MM.1S (cell line): ENCODE data around the gene NEDD4L.

Source experiments
- DNase-seq: peaks from one replicate; pipeline ENCODE4 v3.0.0-alpha.2; 2015
- H2AFZ ChIP-seq: fragments of 300-600 bp; sonication (generic); 2 replicates; pipeline ENCODE4 v1.6.0; 2016; ENCODE audit warnings: antibody characterized with exemption, low read length
- H3F3A ChIP-seq: fragments of 300-600 bp; sonication (generic); 2 replicates; pipeline ENCODE4 v1.6.1; 2016; ENCODE audit warnings: mild to moderate bottlenecking, antibody characterized with exemption, low read length, moderate library complexity, mixed read lengths; ENCODE audit not compliant: insufficient read depth
- H3K27ac ChIP-seq: fragments of 300-600 bp; sonication (generic); 2 replicates; pipeline ENCODE4 v1.5.1; 2016; ENCODE audit warnings: mild to moderate bottlenecking, low read length
- H3K27me3 ChIP-seq: fragments of 300-600 bp; sonication (generic); replicated peaks from 2 replicates; pipeline ENCODE4 v1.6.0; 2016; ENCODE audit warnings: low read length; ENCODE audit not compliant: insufficient read depth
- H3K36me3 ChIP-seq: fragments of 300-600 bp; sonication (generic); replicated peaks from 2 replicates; pipeline ENCODE4 v1.6.1; 2016; ENCODE audit warnings: mild to moderate bottlenecking, low read length, mixed read lengths; ENCODE audit not compliant: insufficient read depth
- H3K4me1 ChIP-seq: fragments of 300-600 bp; sonication (generic); 2 replicates; pipeline ENCODE4 v1.6.1; 2016; ENCODE audit warnings: low read length, mixed read lengths
- H3K4me2 ChIP-seq: fragments of 300-600 bp; sonication (generic); 2 replicates; pipeline ENCODE4 v1.6.0; 2016; ENCODE audit warnings: low read depth, low read length
- H3K4me3 ChIP-seq: fragments of 300-600 bp; sonication (generic); 2 replicates; pipeline ENCODE4 v1.5.1; 2016; ENCODE audit warnings: low read length, mixed read lengths
- H3K79me2 ChIP-seq: fragments of 300-600 bp; sonication (generic); 2 replicates; pipeline ENCODE4 v1.6.1; 2016; ENCODE audit warnings: mixed run types, low read length, mixed read lengths
- H3K9ac ChIP-seq: fragments of 300-600 bp; sonication (generic); 2 replicates; pipeline ENCODE4 v1.6.1; 2016; ENCODE audit warnings: low read length, mixed read lengths
- H3K9me2 ChIP-seq: fragments of 300-600 bp; sonication (generic); replicated peaks from 2 replicates; pipeline ENCODE4 v1.6.1; 2016; ENCODE audit warnings: mild to moderate bottlenecking, low read length, mixed read lengths; ENCODE audit not compliant: insufficient read depth
- H3K9me3 ChIP-seq: fragments of 300-600 bp; sonication (generic); replicated peaks from 2 replicates; pipeline ENCODE4 v1.6.1; 2016; ENCODE audit warnings: mild to moderate bottlenecking, low read length, mixed read lengths; ENCODE audit not compliant: insufficient read depth
- H4K20me1 ChIP-seq: fragments of 300-600 bp; sonication (generic); 2 replicates; pipeline ENCODE4 v1.6.1; 2016; ENCODE audit warnings: mild to moderate bottlenecking, low read length, moderate library complexity, mixed read lengths; ENCODE audit not compliant: insufficient read depth
- EZH2 ChIP-seq: fragments of 300-600 bp; sonication (generic); optimal IDR thresholded peaks from 2 replicates; pipeline ENCODE3; 2017; ENCODE audit warnings: low read depth, mild to moderate bottlenecking, antibody characterized with exemption, low read length, mixed read lengths
- EZH2phosphoT487 ChIP-seq: fragments of 300-600 bp; sonication (generic); IDR thresholded peaks from 2 replicates; pipeline ENCODE4 v1.6.1; 2018; ENCODE audit warnings: antibody characterized with exemption, low read length
- TF ChIP-seq, protein P1 (sequence below): fragments of 300-600 bp; sonication (generic); IDR thresholded peaks from 2 replicates; pipeline ENCODE4 v1.5.1; 2016; ENCODE audit warnings: antibody characterized with exemption, low read length, mixed read lengths

The NEDD4L gene

DNA sequence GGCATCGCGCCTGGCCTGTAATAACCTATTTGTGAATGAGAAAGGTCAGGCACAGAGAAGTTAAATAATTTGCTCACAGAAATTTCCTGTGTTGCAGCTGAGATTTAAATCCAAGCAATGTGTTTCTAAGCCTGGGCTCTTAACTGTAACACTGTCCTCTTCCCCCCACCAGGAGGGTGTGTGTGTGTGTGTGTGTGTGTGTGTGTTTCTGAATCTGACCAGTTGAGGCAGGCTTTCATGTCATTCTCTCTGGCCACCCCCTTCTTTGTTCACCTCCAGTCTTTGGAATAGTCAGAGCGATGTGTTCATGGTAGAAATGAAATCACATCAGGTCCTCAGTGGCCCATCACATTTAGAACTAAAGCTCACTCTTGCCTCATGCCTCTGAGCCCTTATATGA lies 81.2 kb downstream of the NEDD4L start:
- H3K27ac ChIP-seq = no peak overlapping the region
- no peaks in the 10 kb centered on the region for H3F3A ChIP-seq
- no peaks in the 10 kb centered on the region for H3K36me3 ChIP-seq
- TF ChIP-seq EZH2 (no peak), EZH2phosphoT487 (no peak)
- TF ChIP-seq, protein P1, sequence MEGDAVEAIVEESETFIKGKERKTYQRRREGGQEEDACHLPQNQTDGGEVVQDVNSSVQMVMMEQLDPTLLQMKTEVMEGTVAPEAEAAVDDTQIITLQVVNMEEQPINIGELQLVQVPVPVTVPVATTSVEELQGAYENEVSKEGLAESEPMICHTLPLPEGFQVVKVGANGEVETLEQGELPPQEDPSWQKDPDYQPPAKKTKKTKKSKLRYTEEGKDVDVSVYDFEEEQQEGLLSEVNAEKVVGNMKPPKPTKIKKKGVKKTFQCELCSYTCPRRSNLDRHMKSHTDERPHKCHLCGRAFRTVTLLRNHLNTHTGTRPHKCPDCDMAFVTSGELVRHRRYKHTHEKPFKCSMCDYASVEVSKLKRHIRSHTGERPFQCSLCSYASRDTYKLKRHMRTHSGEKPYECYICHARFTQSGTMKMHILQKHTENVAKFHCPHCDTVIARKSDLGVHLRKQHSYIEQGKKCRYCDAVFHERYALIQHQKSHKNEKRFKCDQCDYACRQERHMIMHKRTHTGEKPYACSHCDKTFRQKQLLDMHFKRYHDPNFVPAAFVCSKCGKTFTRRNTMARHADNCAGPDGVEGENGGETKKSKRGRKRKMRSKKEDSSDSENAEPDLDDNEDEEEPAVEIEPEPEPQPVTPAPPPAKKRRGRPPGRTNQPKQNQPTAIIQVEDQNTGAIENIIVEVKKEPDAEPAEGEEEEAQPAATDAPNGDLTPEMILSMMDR = no peak
- DNase-seq = no peak
- H3K9me2 ChIP-seq = no peaks in the 10 kb centered on the region
- H3K27me3 ChIP-seq = no peaks in the 10 kb centered on the region
- no peak overlapping the region for H3K4me3 ChIP-seq
- H3K9me3 ChIP-seq = no peaks in the 10 kb centered on the region
- H3K4me2 ChIP-seq = no peak overlapping the region
- H3K9ac ChIP-seq = no peak overlapping the region
- H3K4me1 ChIP-seq = no peaks in the 10 kb centered on the region
- no peaks in the 10 kb centered on the region for H4K20me1 ChIP-seq
- H3K79me2 ChIP-seq = no peaks in the 10 kb centered on the region
- H2AFZ ChIP-seq = no peak overlapping the region

DNA sequence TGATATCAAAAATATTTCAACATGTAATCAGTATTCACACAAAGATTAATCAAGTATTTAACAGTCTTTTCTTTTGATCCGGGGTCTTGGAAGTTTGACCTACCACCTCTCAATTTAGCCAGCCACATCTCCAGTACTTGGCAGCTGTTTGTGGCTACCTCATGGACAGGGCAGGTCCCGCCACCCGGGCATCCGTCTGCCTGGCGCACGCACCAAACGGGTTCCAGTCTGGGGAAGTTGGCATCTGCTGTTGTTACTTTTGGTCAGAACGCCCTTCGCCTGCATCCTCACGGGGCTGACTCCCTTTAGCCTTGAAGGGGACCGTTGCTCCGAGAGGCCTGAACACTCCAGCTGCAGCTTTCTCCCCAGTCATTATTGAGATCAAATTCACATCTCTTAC lies 81.7 kb downstream of the NEDD4L start:
- no peak overlapping the region for H3K4me3 ChIP-seq
- H2AFZ ChIP-seq = no peak overlapping the region
- H3F3A ChIP-seq = no peaks in the 10 kb centered on the region
- H3K9me3 ChIP-seq = no peaks in the 10 kb centered on the region
- H4K20me1 ChIP-seq = no peaks in the 10 kb centered on the region
- H3K79me2 ChIP-seq = no peaks in the 10 kb centered on the region
- H3K27ac ChIP-seq = no peak overlapping the region
- H3K36me3 ChIP-seq = no peaks in the 10 kb centered on the region
- TF ChIP-seq, protein P1 = no peak
- TF ChIP-seq EZH2 (no peak), EZH2phosphoT487 (no peak)
- DNase-seq = no peak
- no peak overlapping the region for H3K4me2 ChIP-seq
- no peak overlapping the region for H3K9ac ChIP-seq
- H3K9me2 ChIP-seq = no peaks in the 10 kb centered on the region
- H3K4me1 ChIP-seq = no peaks in the 10 kb centered on the region
- no peaks in the 10 kb centered on the region for H3K27me3 ChIP-seq

DNA sequence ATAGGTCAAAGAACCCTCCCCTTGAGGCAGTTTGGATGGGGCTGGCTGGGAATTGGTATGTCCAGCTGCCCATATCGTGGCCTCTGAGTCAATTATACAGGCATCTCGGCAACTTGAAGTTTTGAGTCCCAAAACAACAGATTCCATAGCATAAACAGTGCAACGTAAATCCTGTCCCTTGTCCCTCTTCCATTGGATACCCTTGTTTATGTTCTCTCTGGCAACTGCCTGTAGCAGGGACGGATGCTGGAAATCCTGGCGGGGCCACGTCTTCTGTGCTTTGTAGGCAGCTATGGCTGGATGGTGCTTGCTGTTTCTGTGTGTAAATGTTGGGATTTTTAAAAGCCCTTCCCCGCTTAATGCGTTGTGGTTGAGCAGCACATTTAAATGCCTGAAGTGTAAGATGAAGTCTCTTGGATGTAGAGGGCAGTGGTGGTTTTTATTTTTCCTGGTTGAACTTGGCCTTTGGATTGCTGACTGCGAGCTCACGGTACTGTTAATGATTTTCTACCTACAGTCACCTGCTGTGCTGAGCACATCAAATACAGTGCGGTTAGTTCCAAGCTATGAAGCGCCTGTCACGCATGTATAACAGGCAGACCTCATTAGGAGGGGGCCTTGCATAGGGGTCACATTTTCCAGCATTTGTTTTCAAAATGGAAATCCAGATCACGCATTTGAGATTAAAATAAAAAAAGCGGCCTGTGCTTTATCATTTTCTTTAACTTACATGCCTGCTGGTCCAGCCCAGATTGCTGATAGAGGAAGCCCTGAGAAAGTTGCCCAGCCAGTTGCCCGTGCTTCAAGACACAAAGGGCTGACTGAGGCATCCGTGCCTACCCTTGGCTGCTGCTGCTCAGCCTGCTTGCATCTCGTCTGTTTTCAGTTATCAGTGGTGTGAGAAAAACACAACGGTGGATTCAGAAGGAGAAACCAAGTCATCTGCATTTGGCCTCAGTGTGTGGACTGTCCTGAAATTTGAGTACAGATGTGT lies 84.7 kb downstream of the NEDD4L start:
- Histone ChIP-seq H3K9me2 (no peaks in the 10 kb centered on the region), H3K36me3 (no peaks in the 10 kb centered on the region), H4K20me1 (no peaks in the 10 kb centered on the region), H3K9me3 (no peaks in the 10 kb centered on the region), H3K79me2 (no peaks in the 10 kb centered on the region), H3K4me2 (no peak overlapping the region), H3K4me3 (no peak overlapping the region), H3K27me3 (no peaks in the 10 kb centered on the region), H3F3A (no peaks in the 10 kb centered on the region), H3K27ac (no peak overlapping the region), H3K4me1 (no peaks in the 10 kb centered on the region), H3K9ac (no peak overlapping the region), H2AFZ (no peak overlapping the region)
- no peak for DNase-seq
- TF ChIP-seq, protein P1 = no peak
- no peak for TF ChIP-seq EZH2phosphoT487
- TF ChIP-seq EZH2 = no peak
